ENCODE data around the gene ACOXL. TPM values are rescaled to one million over a fixed set of nuclear protein-coding genes. Genes with fewer than 3 reads are reported as not detected.

ACOXL gene
- total RNA-seq, 4 donors from 2014 or later, result not detected

DNA sequence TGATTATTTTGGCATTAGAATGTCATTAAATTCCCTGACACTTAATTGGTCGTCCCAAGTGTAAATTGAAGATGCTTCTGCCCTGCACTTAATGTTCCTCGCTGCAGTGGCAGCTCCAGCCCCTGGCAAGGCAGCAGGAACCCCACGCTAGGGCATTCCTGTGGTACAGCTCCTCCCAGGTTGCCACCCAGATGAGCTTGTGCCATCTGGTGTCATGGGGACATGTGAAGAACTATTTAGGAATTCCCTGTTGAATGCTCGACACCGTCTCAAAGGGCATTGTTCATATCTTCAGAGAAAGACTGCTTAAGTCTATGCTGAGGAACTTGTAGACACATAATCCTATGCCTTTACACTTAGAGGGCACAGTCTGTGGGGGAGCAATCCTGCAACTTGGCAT lies 427.3 kb downstream of the ACOXL start:
- no peak for DNase-seq
- no peaks in the 10 kb centered on the region for H3K27me3 ChIP-seq
- WGBS, 2 donors, result 91 to 92% methylated on average over 4 of the region's 5 CpGs
- H3K36me3 ChIP-seq, result peaks cover 0 to 79% (median 0%) of the 10 kb centered on the region in 3 donors
- intact Hi-C loops (cut with DNase I), result no loop called here
- H3K27ac ChIP-seq, result no peak overlapping the region
- no peak overlapping the region for H3K4me3 ChIP-seq
- TF ChIP-seq POLR2A (IDR thresholded peaks at IDR 0.05), result no peak
- TF ChIP-seq, protein P1, sequence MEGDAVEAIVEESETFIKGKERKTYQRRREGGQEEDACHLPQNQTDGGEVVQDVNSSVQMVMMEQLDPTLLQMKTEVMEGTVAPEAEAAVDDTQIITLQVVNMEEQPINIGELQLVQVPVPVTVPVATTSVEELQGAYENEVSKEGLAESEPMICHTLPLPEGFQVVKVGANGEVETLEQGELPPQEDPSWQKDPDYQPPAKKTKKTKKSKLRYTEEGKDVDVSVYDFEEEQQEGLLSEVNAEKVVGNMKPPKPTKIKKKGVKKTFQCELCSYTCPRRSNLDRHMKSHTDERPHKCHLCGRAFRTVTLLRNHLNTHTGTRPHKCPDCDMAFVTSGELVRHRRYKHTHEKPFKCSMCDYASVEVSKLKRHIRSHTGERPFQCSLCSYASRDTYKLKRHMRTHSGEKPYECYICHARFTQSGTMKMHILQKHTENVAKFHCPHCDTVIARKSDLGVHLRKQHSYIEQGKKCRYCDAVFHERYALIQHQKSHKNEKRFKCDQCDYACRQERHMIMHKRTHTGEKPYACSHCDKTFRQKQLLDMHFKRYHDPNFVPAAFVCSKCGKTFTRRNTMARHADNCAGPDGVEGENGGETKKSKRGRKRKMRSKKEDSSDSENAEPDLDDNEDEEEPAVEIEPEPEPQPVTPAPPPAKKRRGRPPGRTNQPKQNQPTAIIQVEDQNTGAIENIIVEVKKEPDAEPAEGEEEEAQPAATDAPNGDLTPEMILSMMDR (IDR thresholded peaks at IDR 0.05), result no peak
- H3K9me3 ChIP-seq, result no peaks in the 10 kb centered on the region
- H3K4me1 ChIP-seq, result peaks cover 5 to 71% (median 5%) of the 10 kb centered on the region in 3 donors

DNA sequence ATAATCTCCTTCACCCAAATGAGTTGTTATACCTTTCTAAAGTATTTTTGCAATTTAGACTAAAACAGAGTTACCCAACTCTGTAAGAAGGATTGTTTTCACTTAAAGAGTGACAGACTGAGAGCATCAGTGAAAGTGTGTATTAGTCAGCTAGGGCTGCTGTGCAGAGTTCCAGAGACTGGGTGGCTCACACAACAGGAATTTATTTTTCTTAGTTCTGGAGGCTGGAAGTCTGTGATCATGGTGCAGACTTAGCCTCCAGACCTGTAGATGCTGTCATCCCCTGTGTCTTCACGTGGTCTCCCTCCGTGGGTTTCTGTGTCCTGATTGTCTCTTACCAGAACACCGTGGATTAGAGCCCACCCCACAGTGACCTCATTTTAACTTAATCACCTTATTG lies 428.4 kb downstream of the ACOXL start:
- no peaks in the 10 kb centered on the region for H3K9me3 ChIP-seq
- H3K27ac ChIP-seq, result no peak overlapping the region
- WGBS, 2 donors, result 84 to 87% methylated on average over 3 of the region's 3 CpGs
- H3K36me3 ChIP-seq, result peaks cover 0 to 88% (median 0%) of the 10 kb centered on the region in 3 donors
- DNase-seq, result no peak
- intact Hi-C loops (cut with DNase I), result no loop called here
- peaks cover 0 to 64% (median 5%) of the 10 kb centered on the region in 3 donors for H3K4me1 ChIP-seq
- no peak overlapping the region for H3K4me3 ChIP-seq
- H3K27me3 ChIP-seq, result no peaks in the 10 kb centered on the region
- TF ChIP-seq, protein P1 (IDR thresholded peaks at IDR 0.05), result no peak
- no peak for TF ChIP-seq POLR2A (IDR thresholded peaks at IDR 0.05)

DNA sequence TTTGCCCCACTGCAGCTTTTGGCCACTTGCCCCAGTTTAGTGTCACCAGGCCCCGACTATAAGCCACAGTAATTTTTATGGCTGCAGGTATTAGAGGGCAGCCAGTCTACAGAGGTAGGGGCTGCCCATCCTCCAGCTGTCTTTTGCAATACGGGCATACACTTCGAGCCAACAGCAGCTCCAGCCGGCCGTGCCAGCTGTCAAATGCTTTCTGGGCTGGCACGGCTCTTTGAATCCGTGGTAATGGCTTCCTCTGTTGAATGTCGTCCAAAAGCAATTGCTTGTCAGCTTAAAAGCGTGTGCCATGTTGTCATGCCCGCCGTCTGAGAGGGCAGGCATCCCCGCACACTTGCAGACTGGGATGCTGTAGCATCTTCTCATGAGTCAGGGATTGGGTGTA lies 429.6 kb downstream of the ACOXL start:
- Histone ChIP-seq H3K4me1 (peaks cover 0 to 52% (median 5%) of the 10 kb centered on the region in 3 donors), H3K4me3 (no peak overlapping the region), H3K27ac (no peak overlapping the region), H3K36me3 (peaks cover 0 to 93% (median 0%) of the 10 kb centered on the region in 3 donors), H3K27me3 (no peaks in the 10 kb centered on the region), H3K9me3 (no peaks in the 10 kb centered on the region)
- TF ChIP-seq, protein P1 (IDR thresholded peaks at IDR 0.05), result no peak
- no peak for TF ChIP-seq POLR2A (IDR thresholded peaks at IDR 0.05)
- 70% methylated on average over 2 of the region's 12 CpGs; no CpG with 5 or more reads in 1 of the 2 donors for WGBS, 2 donors
- intact Hi-C loops (cut with DNase I), result no loop called here
- DNase-seq, result no peak

DNA sequence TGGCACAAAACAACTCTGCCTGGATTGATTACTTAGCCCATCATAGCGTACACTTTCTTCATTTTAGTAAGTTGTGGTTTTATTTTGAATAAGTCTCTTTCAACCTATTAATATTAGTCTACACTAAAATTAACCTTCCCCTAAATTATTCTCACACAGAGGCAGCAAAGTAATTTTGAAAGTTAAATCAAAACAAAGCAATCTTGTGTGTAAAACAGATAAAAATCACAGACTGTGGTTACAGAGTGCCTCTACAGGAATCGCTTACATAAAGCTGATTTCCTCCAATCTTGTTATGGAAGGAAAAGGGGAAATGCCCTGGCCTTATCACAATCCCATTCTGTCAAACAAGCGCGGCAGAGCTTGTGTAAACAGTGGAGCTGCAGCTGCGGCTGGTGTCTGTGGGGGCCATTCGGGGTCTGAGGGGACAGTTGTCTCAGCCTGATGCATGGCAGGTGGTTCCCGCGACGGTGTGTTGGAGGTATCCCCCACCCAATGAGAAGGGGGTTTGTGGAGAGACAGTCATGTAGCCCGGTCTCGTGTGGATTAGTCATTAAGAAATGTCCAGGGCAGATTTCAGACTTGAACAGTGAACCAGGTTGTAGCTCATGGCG lies 430.5 kb downstream of the ACOXL start:
- intact Hi-C loops (cut with DNase I), result no loop called here
- H3K4me1 ChIP-seq, result peaks cover 0 to 55% (median 5%) of the 10 kb centered on the region in 3 donors
- no peak overlapping the region for H3K4me3 ChIP-seq
- no peak overlapping the region for H3K27ac ChIP-seq
- WGBS, 2 donors, result 51 to 76% methylated on average over 12 of the region's 12 CpGs
- peaks cover 0 to 95% (median 0%) of the 10 kb centered on the region in 3 donors for H3K36me3 ChIP-seq
- no peak for DNase-seq
- H3K27me3 ChIP-seq, result no peaks in the 10 kb centered on the region
- TF ChIP-seq, protein P1 (IDR thresholded peaks at IDR 0.05), result no peak
- no peak for TF ChIP-seq POLR2A (IDR thresholded peaks at IDR 0.05)
- H3K9me3 ChIP-seq, result no peaks in the 10 kb centered on the region

DNA sequence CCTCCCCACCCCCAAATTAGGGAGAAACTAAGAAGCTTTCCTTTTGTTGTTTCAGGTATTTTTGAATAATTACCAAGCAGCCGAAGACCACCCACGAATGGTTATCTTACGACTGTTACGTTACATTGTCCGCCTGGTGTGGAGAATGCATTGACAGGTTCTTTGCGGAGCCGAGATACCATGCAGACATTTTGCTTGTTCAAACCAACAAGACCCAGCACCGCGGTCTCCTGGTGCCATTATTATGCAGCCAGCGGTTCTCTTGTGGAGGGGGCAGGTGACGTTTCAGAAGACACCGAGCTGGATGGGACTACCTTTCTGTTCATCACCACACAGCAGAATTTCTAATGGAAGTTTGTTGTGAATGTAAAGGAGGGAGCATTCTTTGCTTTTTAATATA lies 431.7 kb downstream of the ACOXL start:
- peaks cover 0 to 85% (median 0%) of the 10 kb centered on the region in 3 donors for H3K36me3 ChIP-seq
- H3K4me1 ChIP-seq, result peaks cover 0 to 66% (median 13%) of the 10 kb centered on the region in 3 donors
- intact Hi-C loops (cut with DNase I), result no loop called here
- no peak for TF ChIP-seq POLR2A (IDR thresholded peaks at IDR 0.05)
- TF ChIP-seq, protein P1 (IDR thresholded peaks at IDR 0.05), result no peak
- H3K9me3 ChIP-seq, result no peaks in the 10 kb centered on the region
- no peak overlapping the region for H3K27ac ChIP-seq
- DNase-seq, result no peak
- no peak overlapping the region for H3K4me3 ChIP-seq
- 95 to 97% methylated on average over 12 of the region's 12 CpGs for WGBS, 2 donors
- H3K27me3 ChIP-seq, result no peaks in the 10 kb centered on the region

Data from esophagus squamous epithelium (tissue), 5 donors.